MM.1S (cell line): Measurements from ENCODE around the gene PPARGC1A.

Source experiments
- EZH2phosphoT487 ChIP-seq: fragments of 300-600 bp; sonication (generic); IDR thresholded peaks from 2 replicates; pipeline ENCODE4 v1.6.1; 2018; ENCODE audit warnings: antibody characterized with exemption, low read length
- TF ChIP-seq, protein P1 (sequence below): fragments of 300-600 bp; sonication (generic); IDR thresholded peaks from 2 replicates; pipeline ENCODE4 v1.5.1; 2016; ENCODE audit warnings: antibody characterized with exemption, low read length, mixed read lengths

DNA sequence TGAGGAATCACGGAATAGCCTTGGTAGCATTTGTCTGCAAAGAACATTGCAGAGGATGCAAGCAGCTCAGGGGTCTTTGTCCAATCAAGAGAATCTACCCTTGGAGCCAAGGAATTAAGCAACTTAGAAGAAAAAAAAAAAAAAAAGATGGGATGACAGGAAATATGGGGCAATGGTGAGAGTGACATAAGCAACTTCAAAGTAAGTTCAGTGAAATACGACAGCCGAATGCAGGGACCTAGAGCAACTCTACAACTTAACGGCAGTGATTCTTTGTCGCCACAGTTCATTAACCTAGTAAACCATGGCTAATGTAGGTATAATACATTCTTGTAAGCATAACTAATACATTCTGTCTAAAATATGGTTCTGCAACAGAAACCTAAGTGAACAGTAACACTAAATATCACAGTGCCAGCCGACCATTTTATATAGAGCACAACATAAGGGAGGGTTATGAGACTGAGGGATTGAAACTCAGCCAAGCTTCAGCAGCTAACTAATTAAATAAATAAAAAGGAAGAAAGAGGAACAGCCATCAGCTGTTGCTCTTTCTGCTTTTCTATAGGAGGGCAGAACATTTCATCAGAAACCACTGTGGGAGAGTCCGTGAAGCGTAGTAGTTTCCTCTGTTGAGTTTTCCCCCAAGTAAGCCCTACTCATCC is 74.7 kb downstream of the PPARGC1A start:
- no peak for TF ChIP-seq EZH2phosphoT487
- TF ChIP-seq, protein P1, sequence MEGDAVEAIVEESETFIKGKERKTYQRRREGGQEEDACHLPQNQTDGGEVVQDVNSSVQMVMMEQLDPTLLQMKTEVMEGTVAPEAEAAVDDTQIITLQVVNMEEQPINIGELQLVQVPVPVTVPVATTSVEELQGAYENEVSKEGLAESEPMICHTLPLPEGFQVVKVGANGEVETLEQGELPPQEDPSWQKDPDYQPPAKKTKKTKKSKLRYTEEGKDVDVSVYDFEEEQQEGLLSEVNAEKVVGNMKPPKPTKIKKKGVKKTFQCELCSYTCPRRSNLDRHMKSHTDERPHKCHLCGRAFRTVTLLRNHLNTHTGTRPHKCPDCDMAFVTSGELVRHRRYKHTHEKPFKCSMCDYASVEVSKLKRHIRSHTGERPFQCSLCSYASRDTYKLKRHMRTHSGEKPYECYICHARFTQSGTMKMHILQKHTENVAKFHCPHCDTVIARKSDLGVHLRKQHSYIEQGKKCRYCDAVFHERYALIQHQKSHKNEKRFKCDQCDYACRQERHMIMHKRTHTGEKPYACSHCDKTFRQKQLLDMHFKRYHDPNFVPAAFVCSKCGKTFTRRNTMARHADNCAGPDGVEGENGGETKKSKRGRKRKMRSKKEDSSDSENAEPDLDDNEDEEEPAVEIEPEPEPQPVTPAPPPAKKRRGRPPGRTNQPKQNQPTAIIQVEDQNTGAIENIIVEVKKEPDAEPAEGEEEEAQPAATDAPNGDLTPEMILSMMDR, result no peak
